ENCODE results near the gene CCDC14. TPM values are rescaled to one million over a fixed set of nuclear protein-coding genes. Genes with fewer than 3 reads are reported as not detected.

CCDC14 gene
- polyA plus RNA-seq, 3 donors: 1.1 to 37.2 (median 4.0) TPM

DNA sequence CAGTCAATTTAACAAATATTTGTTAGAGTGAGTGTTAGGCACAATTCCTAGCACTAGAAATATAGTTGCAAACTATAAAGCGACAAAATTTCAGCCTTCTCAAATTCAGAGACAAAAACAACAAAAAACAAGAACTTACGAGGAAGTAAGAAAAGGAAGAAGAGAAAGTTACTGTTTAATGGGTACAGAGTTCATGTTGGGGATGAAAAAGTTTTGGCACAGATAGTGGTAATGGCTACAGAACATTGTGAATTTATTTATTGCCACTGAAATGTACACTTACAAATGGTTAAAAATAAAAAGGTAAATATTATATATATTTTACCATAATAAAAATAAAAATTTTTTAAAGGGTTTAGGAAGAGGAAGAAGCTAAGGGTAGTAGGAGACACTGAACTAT, 21.3 kb downstream of the CCDC14 start:
- H3K9me3 Mint-ChIP-seq: no peaks in the 10 kb centered on the region
- H3K36me3 ChIP-seq (replicated peaks in 1 of 2; ENCODE audit: control insufficient read depth in 1 of 2, insufficient read depth in 2 of 2, low read length in 2 of 2): peaks cover 22 to 31% of the 10 kb centered on the region in 2 donors
- intact Hi-C loops (cut with micrococcal nuclease): no loop called here
- H3K9ac ChIP-seq (ENCODE audit: insufficient read depth, low read length, poor library complexity, severe bottlenecking): no peak overlapping the region
- no peak overlapping the region for H3K4me3 ChIP-seq (replicated peaks in 1 of 3; ENCODE audit: low read depth in 2 of 3, low read length in 3 of 3)
- no peaks in the 10 kb centered on the region for H4K20me1 ChIP-seq (ENCODE audit: insufficient read depth, low read length)
- no CpG with 5 or more reads among the region's 2 CpGs for WGBS (ENCODE audit: insufficient coverage)
- no peak overlapping the region for H2AFZ ChIP-seq (ENCODE audit: insufficient read depth, low read depth, low read length, poor library complexity, severe bottlenecking)
- no peak for DNase-seq
- H3K27me3 ChIP-seq (ENCODE audit: control insufficient read depth in 2 of 2, insufficient read depth in 2 of 2, low read length in 2 of 2): no peaks in the 10 kb centered on the region
- no peaks in the 10 kb centered on the region for H3K79me2 ChIP-seq (ENCODE audit: insufficient read depth, low read length)
- H3K9me3 ChIP-seq (replicated peaks in 1 of 2; ENCODE audit: control insufficient read depth in 1 of 2, insufficient read depth in 1 of 2, low read length in 2 of 2): no peaks in the 10 kb centered on the region
- H3K4me2 ChIP-seq (replicated peaks; ENCODE audit: extremely low read depth, low read length, poor library complexity, severe bottlenecking): no peak overlapping the region
- TF ChIP-seq, protein P1, sequence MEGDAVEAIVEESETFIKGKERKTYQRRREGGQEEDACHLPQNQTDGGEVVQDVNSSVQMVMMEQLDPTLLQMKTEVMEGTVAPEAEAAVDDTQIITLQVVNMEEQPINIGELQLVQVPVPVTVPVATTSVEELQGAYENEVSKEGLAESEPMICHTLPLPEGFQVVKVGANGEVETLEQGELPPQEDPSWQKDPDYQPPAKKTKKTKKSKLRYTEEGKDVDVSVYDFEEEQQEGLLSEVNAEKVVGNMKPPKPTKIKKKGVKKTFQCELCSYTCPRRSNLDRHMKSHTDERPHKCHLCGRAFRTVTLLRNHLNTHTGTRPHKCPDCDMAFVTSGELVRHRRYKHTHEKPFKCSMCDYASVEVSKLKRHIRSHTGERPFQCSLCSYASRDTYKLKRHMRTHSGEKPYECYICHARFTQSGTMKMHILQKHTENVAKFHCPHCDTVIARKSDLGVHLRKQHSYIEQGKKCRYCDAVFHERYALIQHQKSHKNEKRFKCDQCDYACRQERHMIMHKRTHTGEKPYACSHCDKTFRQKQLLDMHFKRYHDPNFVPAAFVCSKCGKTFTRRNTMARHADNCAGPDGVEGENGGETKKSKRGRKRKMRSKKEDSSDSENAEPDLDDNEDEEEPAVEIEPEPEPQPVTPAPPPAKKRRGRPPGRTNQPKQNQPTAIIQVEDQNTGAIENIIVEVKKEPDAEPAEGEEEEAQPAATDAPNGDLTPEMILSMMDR (IDR thresholded peaks at IDR 0.05): no peak
- H3K4me1 Mint-ChIP-seq: peaks cover 3% of the 10 kb centered on the region
- H3K27ac Mint-ChIP-seq: no peak overlapping the region
- no peak overlapping the region for H3K27ac ChIP-seq (ENCODE audit: low read depth in 1 of 2, low read length in 2 of 2)
- H3K27me3 Mint-ChIP-seq (ENCODE audit: low read depth in 3 of 3): no peaks in the 10 kb centered on the region
- H3K4me1 ChIP-seq (ENCODE audit: control insufficient read depth in 1 of 2, insufficient read depth in 2 of 2, low read length in 2 of 2): no peaks in the 10 kb centered on the region
- no peak overlapping the region for H3K4me3 Mint-ChIP-seq
- peaks cover 53 to 57% of the 10 kb centered on the region in 2 donors for H3K36me3 Mint-ChIP-seq

DNA sequence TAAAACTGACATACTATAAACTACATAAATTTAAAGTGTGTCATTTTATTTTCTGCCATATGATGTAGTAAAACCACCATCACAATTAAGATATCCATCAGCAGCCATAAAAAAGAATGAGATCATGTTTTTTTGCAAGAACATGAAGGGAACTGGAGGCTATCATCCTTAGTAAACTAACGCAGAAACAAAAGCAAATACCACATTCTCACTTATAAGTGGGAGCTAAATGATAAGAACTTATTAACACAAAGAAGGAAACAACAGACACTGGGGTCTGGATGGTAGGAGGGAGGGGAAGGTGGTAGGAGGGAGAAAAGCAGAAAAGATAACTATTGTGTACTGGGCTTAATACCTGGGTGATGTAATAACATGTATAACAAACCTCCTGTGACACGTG, 24.6 kb downstream of the CCDC14 start:
- H3K36me3 Mint-ChIP-seq: peaks cover 55 to 70% of the 10 kb centered on the region in 2 donors
- no CpG with 5 or more reads among the region's 2 CpGs for WGBS (ENCODE audit: insufficient coverage)
- intact Hi-C loops (cut with micrococcal nuclease): no loop called here

More for the DNA sequence above, 24.6 kb downstream of the CCDC14 start:
- no peaks in the 10 kb centered on the region for H3K27me3 ChIP-seq (ENCODE audit: control insufficient read depth in 2 of 2, insufficient read depth in 2 of 2, low read length in 2 of 2)
- H3K79me2 ChIP-seq (ENCODE audit: insufficient read depth, low read length): no peaks in the 10 kb centered on the region
- H3K9me3 ChIP-seq (replicated peaks in 1 of 2; ENCODE audit: control insufficient read depth in 1 of 2, insufficient read depth in 1 of 2, low read length in 2 of 2): no peaks in the 10 kb centered on the region
- H3K27ac ChIP-seq (ENCODE audit: low read depth in 1 of 2, low read length in 2 of 2): no peak overlapping the region
- H4K20me1 ChIP-seq (ENCODE audit: insufficient read depth, low read length): no peaks in the 10 kb centered on the region
- H2AFZ ChIP-seq (ENCODE audit: insufficient read depth, low read depth, low read length, poor library complexity, severe bottlenecking): no peak overlapping the region
- Mint-ChIP-seq H3K27me3 (ENCODE audit: low read depth in 3 of 3) (peaks cover 0 to 2% (median 0%) of the 10 kb centered on the region in 3 donors), H3K27ac (no peak overlapping the region), H3K4me1 (peaks cover 3% of the 10 kb centered on the region), H3K9me3 (no peaks in the 10 kb centered on the region), H3K4me3 (no peak overlapping the region)
- no peaks in the 10 kb centered on the region for H3K4me1 ChIP-seq (ENCODE audit: control insufficient read depth in 1 of 2, insufficient read depth in 2 of 2, low read length in 2 of 2)
- H3K9ac ChIP-seq (ENCODE audit: insufficient read depth, low read length, poor library complexity, severe bottlenecking): no peak overlapping the region
- H3K4me2 ChIP-seq (replicated peaks; ENCODE audit: extremely low read depth, low read length, poor library complexity, severe bottlenecking): no peak overlapping the region
- peaks cover 7 to 16% of the 10 kb centered on the region in 2 donors for H3K36me3 ChIP-seq (replicated peaks in 1 of 2; ENCODE audit: control insufficient read depth in 1 of 2, insufficient read depth in 2 of 2, low read length in 2 of 2)
- no peak for DNase-seq
- no peak overlapping the region for H3K4me3 ChIP-seq (replicated peaks in 1 of 3; ENCODE audit: low read depth in 2 of 3, low read length in 3 of 3)
- TF ChIP-seq, protein P1 (IDR thresholded peaks at IDR 0.05): no peak

Data from CD14-positive monocyte (primary cell).